Osteocyte (in vitro differentiated cells): Measurements from ENCODE around the gene TRNP1. TPM values are rescaled to one million over a fixed set of nuclear protein-coding genes. Genes with fewer than 3 reads are reported as not detected.

ENCODE experiments used
- DNase-seq: peaks from one replicate; pipeline ENCODE4 v3.0.0; 2021; ENCODE audit warnings: mixed read lengths; ENCODE audit not compliant: unreplicated experiment; ENCODE audit errors: extremely low spot score
- H3K27ac Mint-ChIP-seq: one replicate; pipeline ENCODE4 v1.8.0; 2021; ENCODE audit warnings: mild to moderate bottlenecking, mixed read lengths; ENCODE audit not compliant: unreplicated experiment
- H3K27me3 Mint-ChIP-seq: one replicate; pipeline ENCODE4 v1.8.0; 2021; ENCODE audit warnings: mixed read lengths; ENCODE audit not compliant: unreplicated experiment
- H3K36me3 Mint-ChIP-seq: one replicate; pipeline ENCODE4 v1.8.0; 2021; ENCODE audit warnings: mixed read lengths; ENCODE audit not compliant: unreplicated experiment
- H3K4me1 Mint-ChIP-seq: one replicate; pipeline ENCODE4 v1.8.0; 2021; ENCODE audit warnings: mixed read lengths; ENCODE audit not compliant: unreplicated experiment
- H3K4me3 Mint-ChIP-seq: one replicate; pipeline ENCODE4 v1.8.0; 2021; ENCODE audit warnings: mild to moderate bottlenecking, moderate library complexity, mixed read lengths; ENCODE audit not compliant: unreplicated experiment
- H3K9me3 Mint-ChIP-seq: one replicate; pipeline ENCODE4 v1.8.0; 2021; ENCODE audit warnings: mixed read lengths; ENCODE audit not compliant: unreplicated experiment
- total RNA-seq: library from RNA; stranded (reverse); gene quantifications from 2 replicates; pipeline ENCODE4 v1.2.1, GENCODE V29; 2021
- TF ChIP-seq, protein P1 (sequence below): fragments of 200-600 bp; sonication (generic); IDR thresholded peaks from 2 replicates; pipeline ENCODE4 v1.5.0; 2021; ENCODE audit warnings: antibody characterized with exemption, mild to moderate bottlenecking, moderate library complexity

Gene TRNP1
- total RNA-seq, 1 donor from 2014 or later: 33.7 TPM

- TF ChIP-seq, protein P1, sequence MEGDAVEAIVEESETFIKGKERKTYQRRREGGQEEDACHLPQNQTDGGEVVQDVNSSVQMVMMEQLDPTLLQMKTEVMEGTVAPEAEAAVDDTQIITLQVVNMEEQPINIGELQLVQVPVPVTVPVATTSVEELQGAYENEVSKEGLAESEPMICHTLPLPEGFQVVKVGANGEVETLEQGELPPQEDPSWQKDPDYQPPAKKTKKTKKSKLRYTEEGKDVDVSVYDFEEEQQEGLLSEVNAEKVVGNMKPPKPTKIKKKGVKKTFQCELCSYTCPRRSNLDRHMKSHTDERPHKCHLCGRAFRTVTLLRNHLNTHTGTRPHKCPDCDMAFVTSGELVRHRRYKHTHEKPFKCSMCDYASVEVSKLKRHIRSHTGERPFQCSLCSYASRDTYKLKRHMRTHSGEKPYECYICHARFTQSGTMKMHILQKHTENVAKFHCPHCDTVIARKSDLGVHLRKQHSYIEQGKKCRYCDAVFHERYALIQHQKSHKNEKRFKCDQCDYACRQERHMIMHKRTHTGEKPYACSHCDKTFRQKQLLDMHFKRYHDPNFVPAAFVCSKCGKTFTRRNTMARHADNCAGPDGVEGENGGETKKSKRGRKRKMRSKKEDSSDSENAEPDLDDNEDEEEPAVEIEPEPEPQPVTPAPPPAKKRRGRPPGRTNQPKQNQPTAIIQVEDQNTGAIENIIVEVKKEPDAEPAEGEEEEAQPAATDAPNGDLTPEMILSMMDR: no peak
- H3K27ac Mint-ChIP-seq: peak overlapping the region; percentile 50
- H3K9me3 Mint-ChIP-seq: no peaks in the 10 kb centered on the region
- peaks cover 8% of the 10 kb centered on the region for H3K27me3 Mint-ChIP-seq
- H3K36me3 Mint-ChIP-seq: no peaks in the 10 kb centered on the region
- peaks cover 40% of the 10 kb centered on the region for H3K4me1 Mint-ChIP-seq
- no peak overlapping the region for H3K4me3 Mint-ChIP-seq
- no peak for DNase-seq
Measured at GRCh38 chr1:26991310-26992116, 2.0 kb upstream of the TRNP1 start.

GRCh38 chr1:26994020-26994786 is 711 bp downstream of the TRNP1 start:
- Mint-ChIP-seq H3K27me3 (no peaks in the 10 kb centered on the region), H3K4me3 (peak overlapping the region; percentile 84), H3K27ac (peak overlapping the region; percentile 79), H3K9me3 (no peaks in the 10 kb centered on the region), H3K4me1 (peaks cover 65% of the 10 kb centered on the region), H3K36me3 (no peaks in the 10 kb centered on the region)
- DNase-seq: no peak
- TF ChIP-seq, protein P1: no peak

DNA sequence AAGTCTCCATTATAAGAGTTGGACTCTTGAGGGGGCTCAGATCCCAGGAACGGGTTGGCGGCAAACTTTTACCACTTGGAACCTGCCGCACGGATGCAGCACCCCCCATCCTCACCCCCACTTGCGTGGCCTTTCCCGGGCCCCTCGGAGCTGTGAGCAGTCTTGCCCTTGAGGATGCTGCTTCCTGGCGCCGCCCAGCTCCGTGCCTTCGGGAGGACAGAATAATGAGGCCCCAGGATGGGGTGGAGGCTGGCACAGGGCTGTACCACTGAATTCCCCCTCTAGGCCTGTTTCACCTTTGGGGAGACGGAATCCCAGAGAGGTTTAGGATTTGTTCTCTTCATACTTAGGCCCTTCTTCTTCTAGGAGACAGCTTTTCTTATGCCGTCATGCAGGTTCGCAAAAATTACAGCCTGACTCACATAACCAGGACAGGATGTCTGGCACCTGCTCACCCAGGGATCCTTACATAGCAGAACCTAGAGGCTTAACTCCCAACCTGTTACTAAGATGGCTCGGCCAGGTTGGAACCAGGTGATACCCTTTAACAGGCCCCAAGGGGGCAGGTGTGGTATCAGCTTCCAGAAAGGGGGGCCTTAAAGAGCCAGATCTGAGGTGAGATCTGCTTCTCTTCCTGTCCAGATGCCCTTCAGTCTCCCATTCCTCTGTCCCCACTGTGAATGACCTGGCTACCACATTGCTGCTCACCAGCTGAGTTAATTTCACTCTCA is 1.5 kb downstream of the TRNP1 start:
- H3K4me1 Mint-ChIP-seq: peaks cover 72% of the 10 kb centered on the region

GRCh38 chr1:26996024-26996423 is 2.5 kb downstream of the TRNP1 start:
- peaks cover 76% of the 10 kb centered on the region for H3K4me1 Mint-ChIP-seq
- DNase-seq: no peak
- no peaks in the 10 kb centered on the region for H3K9me3 Mint-ChIP-seq
- H3K4me3 Mint-ChIP-seq: no peak overlapping the region
- TF ChIP-seq, protein P1: no peak
- no peaks in the 10 kb centered on the region for H3K36me3 Mint-ChIP-seq
- H3K27me3 Mint-ChIP-seq: no peaks in the 10 kb centered on the region
- peak overlapping the region; percentile 38 for H3K27ac Mint-ChIP-seq

More for the DNA sequence above, 1.5 kb downstream of the TRNP1 start:
- DNase-seq: no peak
- no peaks in the 10 kb centered on the region for H3K27me3 Mint-ChIP-seq
- peak overlapping the region; percentile 79 for H3K27ac Mint-ChIP-seq
- peak overlapping the region; percentile 84 for H3K4me3 Mint-ChIP-seq
- TF ChIP-seq, protein P1: no peak
- H3K9me3 Mint-ChIP-seq: no peaks in the 10 kb centered on the region
- no peaks in the 10 kb centered on the region for H3K36me3 Mint-ChIP-seq
